Measurements from ENCODE around the gene KDSR. TPM values are rescaled to one million over a fixed set of nuclear protein-coding genes. Genes with fewer than 3 reads are reported as not detected.

Gene KDSR
- total RNA-seq, 1 experiment from 2014 or later = 493 TPM

GRCh38 chr18:63309422-63309821, 57.6 kb downstream of the KDSR start:
- intact Hi-C loops (cut with micrococcal nuclease; ENCODE audit: unreplicated experiment) = no loop called here
- Histone ChIP-seq H3K36me3 (ENCODE audit: insufficient read depth, low read length, poor library complexity, severe bottlenecking) (no peaks in the 10 kb centered on the region), H3K27me3 (replicated peaks; ENCODE audit: insufficient read depth, low read depth, low read length, poor library complexity) (no peaks in the 10 kb centered on the region), H3K9me3 (ENCODE audit: low read depth, low read length, poor library complexity, severe bottlenecking) (no peaks in the 10 kb centered on the region), H3K4me3 (ENCODE audit: low read depth, low read length, poor library complexity, severe bottlenecking) (no peak overlapping the region), H3K27ac (ENCODE audit: low read depth, low read length, poor library complexity, severe bottlenecking) (no peak overlapping the region), H3K4me1 (ENCODE audit: insufficient read depth, low read length, poor library complexity, severe bottlenecking) (peaks cover 12% of the 10 kb centered on the region)
- BruUV-seq (replicated peaks) = no TSS peak
- TF ChIP-seq EZH2 (IDR thresholded peaks at IDR 0.05; ENCODE audit: borderline replicate concordance, low read depth, low read length, poor library complexity, severe bottlenecking) (no peak), CTCF (conservative IDR thresholded peaks at IDR 0.05; ENCODE audit: low read depth, low read length) (no peak)
- no peak for DNase-seq (ENCODE audit: low spot score)
- POLR2A ChIA-PET (ENCODE audit: low non-redundant PET) = no interaction called here
- CTCF ChIA-PET = no interaction called here

GRCh38 chr18:63307551-63308200, 59.3 kb downstream of the KDSR start:
- no TSS peak for BruUV-seq (replicated peaks)
- no peak for TF ChIP-seq EZH2 (IDR thresholded peaks at IDR 0.05; ENCODE audit: borderline replicate concordance, low read depth, low read length, poor library complexity, severe bottlenecking)
- no peak for TF ChIP-seq CTCF (conservative IDR thresholded peaks at IDR 0.05; ENCODE audit: low read depth, low read length)
- POLR2A ChIA-PET (ENCODE audit: low non-redundant PET) = no interaction called here
- no peaks in the 10 kb centered on the region for H3K36me3 ChIP-seq (ENCODE audit: insufficient read depth, low read length, poor library complexity, severe bottlenecking)
- H3K4me1 ChIP-seq (ENCODE audit: insufficient read depth, low read length, poor library complexity, severe bottlenecking) = peaks cover 12% of the 10 kb centered on the region
- no peak overlapping the region for H3K4me3 ChIP-seq (ENCODE audit: low read depth, low read length, poor library complexity, severe bottlenecking)
- H3K27ac ChIP-seq (ENCODE audit: low read depth, low read length, poor library complexity, severe bottlenecking) = no peak overlapping the region
- CTCF ChIA-PET = no interaction called here
- no peaks in the 10 kb centered on the region for H3K9me3 ChIP-seq (ENCODE audit: low read depth, low read length, poor library complexity, severe bottlenecking)
- H3K27me3 ChIP-seq (replicated peaks; ENCODE audit: insufficient read depth, low read depth, low read length, poor library complexity) = no peaks in the 10 kb centered on the region
- no peak for DNase-seq (ENCODE audit: low spot score)
- intact Hi-C loops (cut with micrococcal nuclease; ENCODE audit: unreplicated experiment) = no loop called here

- no peaks in the 10 kb centered on the region for H3K27me3 ChIP-seq (replicated peaks; ENCODE audit: insufficient read depth, low read depth, low read length, poor library complexity)
- H3K9me3 ChIP-seq (ENCODE audit: low read depth, low read length, poor library complexity, severe bottlenecking) = no peaks in the 10 kb centered on the region
- no TSS peak for BruUV-seq (replicated peaks)
- no peaks in the 10 kb centered on the region for H3K36me3 ChIP-seq (ENCODE audit: insufficient read depth, low read length, poor library complexity, severe bottlenecking)
- POLR2A ChIA-PET (ENCODE audit: low non-redundant PET) = no interaction called here
- peaks cover 12% of the 10 kb centered on the region for H3K4me1 ChIP-seq (ENCODE audit: insufficient read depth, low read length, poor library complexity, severe bottlenecking)
- CTCF ChIA-PET = no interaction called here
- no peak overlapping the region for H3K4me3 ChIP-seq (ENCODE audit: low read depth, low read length, poor library complexity, severe bottlenecking)
- TF ChIP-seq CTCF (conservative IDR thresholded peaks at IDR 0.05; ENCODE audit: low read depth, low read length) (no peak), EZH2 (IDR thresholded peaks at IDR 0.05; ENCODE audit: borderline replicate concordance, low read depth, low read length, poor library complexity, severe bottlenecking) (no peak)
- intact Hi-C loops (cut with micrococcal nuclease; ENCODE audit: unreplicated experiment) = no loop called here
- no peak overlapping the region for H3K27ac ChIP-seq (ENCODE audit: low read depth, low read length, poor library complexity, severe bottlenecking)
- DNase-seq (ENCODE audit: low spot score) = no peak
These were observed 60.0 kb downstream of the KDSR start for GRCh38 chr18:63306819-63307550.
